Right lobe of liver (tissue), 6 donors: ENCODE data around the gene FAM3C. TPM values are rescaled to one million over a fixed set of nuclear protein-coding genes. Genes with fewer than 3 reads are reported as not detected.
A peak's percentile ranks its signal among the peaks of the same experiment; 100 is the strongest.

Experiments
- ATAC-seq, 4 donors: fragments of 200-7000 bp; cut with Tn5 transposase; one replicate each; pipeline ENCODE4 v1.9.1; 2020; ENCODE audit warnings: mild to moderate bottlenecking in 4 of 4, moderate library complexity in 4 of 4
- DNase-seq, 3 donors: peaks; one replicate each; pipeline ENCODE4 v3.0.0-alpha.2; 2020
- H3K27ac ChIP-seq, 3 donors: fragments of 200-600 bp; one replicate each; pipeline ENCODE4 v1.8.0; 2022
- H3K27me3 ChIP-seq, 2 donors: fragments of 200-600 bp; one replicate each; pipeline ENCODE4 v1.8.0; 2022
- H3K36me3 ChIP-seq, 4 donors: fragments of 200-600 bp; sonication (generic) in 1 of 4; one replicate each; pipeline versions ENCODE4 v1.5.1 to v1.8.0; 2017 to 2022; ENCODE audit warnings: control low read depth in 1 of 4
- H3K4me1 ChIP-seq, 4 donors: fragments of 200-600 bp; sonication (generic) in 1 of 4; one replicate each; pipeline versions ENCODE4 v1.5.1 to v1.8.0; 2017 to 2022; ENCODE audit warnings: control low read depth in 1 of 4
- H3K4me3 ChIP-seq, 3 donors: fragments of 200-600 bp; one replicate each; pipeline ENCODE4 v1.8.0; 2022
- H3K9me3 ChIP-seq, 4 donors: fragments of 200-600 bp; sonication (generic) in 1 of 4; one replicate each; pipeline versions ENCODE4 v1.5.1 to v1.8.0; 2017 to 2022; ENCODE audit warnings: control low read depth in 1 of 4
- POLR2A ChIP-seq: fragments of 450-650 bp; IDR thresholded peaks from one replicate; pipeline ENCODE4 v1.6.1; 2017; ENCODE audit warnings: antibody characterized with exemption, mild to moderate bottlenecking
- WGBS: methylation state at CpG from one replicate; pipeline ENCODE4 v1.1.6; 2018; ENCODE audit warnings: low coverage, low lambda C conversion rate; ENCODE audit not compliant: insufficient coverage; ENCODE audit errors: missing lambda C conversion rate; 5-methylcytosine and 5-hydroxymethylcytosine counted together
- intact Hi-C, 2 donors: fragments of 100-400 bp; cut with DNase I; formaldehyde crosslinking; loops; one replicate each; pipeline versions ENCODE4 v1.11.2 to v1.14.1; 2022
- total RNA-seq, 6 experiments: library from RNA; depleted of rRNA in 2 of 6; stranded (reverse); fragments of >200 nt in 2 of 6; fragmentation: NEBNext Ultra II Directional in 3 of 6; extraction: Animal tissue kit (Norgen Biotek cat#: 25700) in 3 of 6; gene quantifications; one replicate each; pipeline versions ENCODE4 v1.1.0 to v1.2.4, GENCODE V29; 2016 to 2023
- TF ChIP-seq, protein P1 (sequence below), 4 donors: fragments of 200-600 bp in 3 of 4; fragments of 450-650 bp in 1 of 4; IDR thresholded peaks; one replicate each; pipeline versions ENCODE4 v1.5.1 to v1.8.0; 2016 to 2022; ENCODE audit warnings: antibody characterized with exemption in 4 of 4, mild to moderate bottlenecking in 2 of 4
- donor health status: DM: no; HTN: yes; CAD: no.
- donor health status: DM: no; HTN: no; CAD: no.
- donor health status: DM: no; HTN: no; CAD: no.
- donor health status: DM: no; HTN: yes; CAD: no.
- donor health status: DM: no; HTN: yes; CAD: no.

FAM3C gene
- total RNA-seq, 6 experiments from 2014 or later: 13.6 to 41.3 (median 31.8) TPM

DNA sequence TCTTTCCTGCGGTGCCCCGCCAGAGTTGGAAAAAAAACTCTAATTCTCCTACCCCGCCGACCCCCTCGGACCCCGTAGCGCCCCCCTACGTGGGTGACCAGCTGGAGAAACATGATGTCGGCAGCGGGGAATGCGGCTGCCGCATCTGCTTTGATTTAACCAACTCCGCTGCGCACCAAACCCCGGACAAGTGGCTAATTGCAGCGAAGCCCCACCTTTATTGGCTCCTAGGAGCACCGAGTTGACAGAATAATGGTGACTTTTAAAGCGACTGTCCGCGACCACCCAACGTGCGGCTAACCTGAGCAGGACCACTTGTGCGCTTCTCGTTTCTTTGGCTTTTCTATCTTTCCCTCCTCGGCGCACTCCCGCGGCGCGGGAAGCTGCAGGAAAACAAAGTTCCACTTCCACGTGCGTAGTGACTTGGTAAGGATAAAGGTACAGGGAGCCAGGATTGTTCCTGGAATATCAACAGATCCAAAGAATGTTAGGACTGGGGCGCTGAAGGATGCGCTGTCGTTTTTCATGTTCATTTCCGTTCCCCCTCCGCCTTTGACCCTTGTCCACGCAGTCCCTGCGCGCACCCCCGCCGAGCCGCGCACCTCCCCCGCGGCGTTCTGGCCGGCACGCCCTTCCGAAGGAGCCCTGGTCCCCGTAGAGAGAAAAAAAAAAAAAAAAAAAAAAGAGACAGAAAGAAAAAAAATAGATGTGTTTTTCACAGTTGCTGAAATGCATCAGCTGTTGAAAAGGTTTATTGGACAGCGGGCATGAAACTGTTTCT, 65.9 kb downstream of the FAM3C start:
- TF ChIP-seq, protein P1, sequence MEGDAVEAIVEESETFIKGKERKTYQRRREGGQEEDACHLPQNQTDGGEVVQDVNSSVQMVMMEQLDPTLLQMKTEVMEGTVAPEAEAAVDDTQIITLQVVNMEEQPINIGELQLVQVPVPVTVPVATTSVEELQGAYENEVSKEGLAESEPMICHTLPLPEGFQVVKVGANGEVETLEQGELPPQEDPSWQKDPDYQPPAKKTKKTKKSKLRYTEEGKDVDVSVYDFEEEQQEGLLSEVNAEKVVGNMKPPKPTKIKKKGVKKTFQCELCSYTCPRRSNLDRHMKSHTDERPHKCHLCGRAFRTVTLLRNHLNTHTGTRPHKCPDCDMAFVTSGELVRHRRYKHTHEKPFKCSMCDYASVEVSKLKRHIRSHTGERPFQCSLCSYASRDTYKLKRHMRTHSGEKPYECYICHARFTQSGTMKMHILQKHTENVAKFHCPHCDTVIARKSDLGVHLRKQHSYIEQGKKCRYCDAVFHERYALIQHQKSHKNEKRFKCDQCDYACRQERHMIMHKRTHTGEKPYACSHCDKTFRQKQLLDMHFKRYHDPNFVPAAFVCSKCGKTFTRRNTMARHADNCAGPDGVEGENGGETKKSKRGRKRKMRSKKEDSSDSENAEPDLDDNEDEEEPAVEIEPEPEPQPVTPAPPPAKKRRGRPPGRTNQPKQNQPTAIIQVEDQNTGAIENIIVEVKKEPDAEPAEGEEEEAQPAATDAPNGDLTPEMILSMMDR (IDR thresholded peaks at IDR 0.05): no peak
- TF ChIP-seq POLR2A: no peak
- Histone ChIP-seq H3K27ac (no peak overlapping the region), H3K9me3 (no peaks in the 10 kb centered on the region), H3K36me3 (no peaks in the 10 kb centered on the region), H3K4me1 (peaks cover 0 to 18% (median 5%) of the 10 kb centered on the region in 4 donors), H3K4me3 (peak overlapping the region; percentile 33 to 43 (median 34)), H3K27me3 (peaks cover 17 to 40% of the 10 kb centered on the region in 2 donors)
- intact Hi-C loops: no loop called here
- ATAC-seq (peak; percentile 39 to 66 (median 52)), DNase-seq (no peak)
- WGBS: 2% methylated on average over 42 of the region's 52 CpGs

DNA sequence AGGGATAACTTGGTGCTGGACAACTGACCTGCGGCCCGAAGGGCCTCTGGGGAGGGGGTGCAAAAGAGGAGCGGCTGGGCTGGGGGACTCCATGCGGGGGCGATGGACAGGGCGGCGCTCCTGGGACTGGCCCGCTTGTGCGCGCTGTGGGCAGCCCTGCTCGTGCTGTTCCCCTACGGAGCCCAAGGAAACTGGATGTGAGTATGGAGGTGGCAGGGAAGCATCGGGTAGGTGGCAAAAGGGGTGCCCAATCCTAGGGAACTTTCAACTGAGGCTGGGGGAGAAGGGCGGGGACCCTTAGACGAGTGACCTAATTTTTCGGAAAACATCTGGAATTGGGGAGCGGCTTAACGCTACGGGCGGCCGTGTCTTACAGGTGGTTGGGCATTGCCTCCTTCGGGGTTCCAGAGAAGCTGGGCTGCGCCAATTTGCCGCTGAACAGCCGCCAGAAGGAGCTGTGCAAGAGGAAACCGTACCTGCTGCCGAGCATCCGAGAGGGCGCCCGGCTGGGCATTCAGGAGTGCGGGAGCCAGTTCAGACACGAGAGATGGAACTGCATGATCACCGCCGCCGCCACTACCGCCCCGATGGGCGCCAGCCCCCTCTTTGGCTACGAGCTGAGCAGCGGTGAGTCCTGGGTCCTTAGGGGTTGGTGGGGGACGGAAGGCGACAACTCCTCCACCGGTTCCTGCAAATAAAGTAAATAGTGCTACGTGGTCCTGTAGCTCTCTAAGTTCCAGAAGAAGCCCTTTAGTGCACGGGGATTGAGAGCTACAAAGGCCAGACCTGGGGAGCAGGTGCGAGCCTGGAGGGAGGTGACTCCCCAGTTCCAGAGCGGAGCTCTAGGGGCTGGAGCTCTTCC, 66.7 kb downstream of the FAM3C start:
- H3K27ac ChIP-seq: no peak overlapping the region
- H3K9me3 ChIP-seq: no peaks in the 10 kb centered on the region
- TF ChIP-seq, protein P1 (IDR thresholded peaks at IDR 0.05): no peak
- no peak for TF ChIP-seq POLR2A
- ATAC-seq (peak; percentile 52 to 62 (median 56)), DNase-seq (peak in 1 of 3 donors; percentile 25)
- H3K27me3 ChIP-seq: peaks cover 17 to 40% of the 10 kb centered on the region in 2 donors
- peaks cover 0 to 18% (median 5%) of the 10 kb centered on the region in 4 donors for H3K4me1 ChIP-seq
- 15% methylated on average over 13 of the region's 47 CpGs for WGBS
- peak overlapping the region; percentile 33 to 43 (median 34) for H3K4me3 ChIP-seq
- intact Hi-C loops: no loop called here
- H3K36me3 ChIP-seq: no peaks in the 10 kb centered on the region

DNA sequence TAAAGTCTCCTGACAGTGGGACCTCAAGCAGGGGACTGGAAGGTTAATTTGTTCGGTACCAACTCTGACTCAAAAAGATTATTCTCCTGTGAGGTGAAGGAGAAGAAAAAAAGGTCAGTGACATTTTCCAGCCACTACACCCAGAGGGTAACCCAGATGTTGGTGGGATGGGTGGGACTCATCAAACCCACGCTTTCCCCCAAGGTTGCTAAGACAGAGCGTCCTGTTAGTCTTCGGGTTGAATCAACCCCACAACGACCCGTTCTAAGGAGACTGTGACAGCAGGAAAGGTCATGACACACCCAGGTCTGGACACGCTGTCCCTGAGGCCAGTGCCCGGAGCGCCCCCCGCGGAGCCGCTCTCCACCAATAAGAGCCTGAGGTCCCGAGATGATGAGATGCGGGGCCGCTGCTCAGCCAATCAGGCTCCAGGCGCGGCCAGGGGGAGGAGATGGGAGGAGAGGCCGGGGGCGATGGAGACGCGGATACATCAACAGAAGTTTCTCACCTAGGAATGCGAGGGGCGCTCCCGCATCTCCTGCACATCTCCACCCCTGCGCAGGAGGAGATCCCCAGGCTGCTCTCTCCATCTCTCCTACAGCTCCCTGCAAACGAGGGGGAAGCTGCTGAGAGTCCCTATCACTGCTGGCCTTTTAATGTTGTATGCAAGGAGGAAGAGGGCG, 67.5 kb downstream of the FAM3C start, which contains the start of gene WNT16:
Gene WNT16, plus strand, starts transcription at position 493 of the 683 bp plus-strand sequence. CDS start 293 bp downstream, outside the sequence.
- 44% methylated on average over 4 of the region's 27 CpGs for WGBS

More for the DNA sequence above, 67.5 kb downstream of the FAM3C start, which contains the start of gene WNT16:
- intact Hi-C loops: no loop called here
- H3K4me3 ChIP-seq: peak within 1 kb of the TSS; percentile 33 to 43 (median 34)
- no peak for DNase-seq
- ATAC-seq: peak in 2 of 4 donors; percentile 17 to 26
- H3K4me1 ChIP-seq: peaks cover 0 to 18% (median 5%) of the 10 kb centered on the region in 4 donors
- no peaks in the 10 kb centered on the region for H3K36me3 ChIP-seq
- H3K27ac ChIP-seq: no peak within 1 kb of the TSS
- H3K27me3 ChIP-seq: peaks cover 12 to 40% of the 10 kb centered on the region in 2 donors
- no peaks in the 10 kb centered on the region for H3K9me3 ChIP-seq
- TF ChIP-seq, protein P1 (IDR thresholded peaks at IDR 0.05): no peak
- TF ChIP-seq POLR2A: no peak
